Cortex of kidney (tissue), 1 donor: ENCODE data around the gene LRRC45.

Experiments
- DNase-seq: peaks from one replicate; lab custom pipeline; 2025; lab: John Stamatoyannopoulos, UW

Gene LRRC45

DNA sequence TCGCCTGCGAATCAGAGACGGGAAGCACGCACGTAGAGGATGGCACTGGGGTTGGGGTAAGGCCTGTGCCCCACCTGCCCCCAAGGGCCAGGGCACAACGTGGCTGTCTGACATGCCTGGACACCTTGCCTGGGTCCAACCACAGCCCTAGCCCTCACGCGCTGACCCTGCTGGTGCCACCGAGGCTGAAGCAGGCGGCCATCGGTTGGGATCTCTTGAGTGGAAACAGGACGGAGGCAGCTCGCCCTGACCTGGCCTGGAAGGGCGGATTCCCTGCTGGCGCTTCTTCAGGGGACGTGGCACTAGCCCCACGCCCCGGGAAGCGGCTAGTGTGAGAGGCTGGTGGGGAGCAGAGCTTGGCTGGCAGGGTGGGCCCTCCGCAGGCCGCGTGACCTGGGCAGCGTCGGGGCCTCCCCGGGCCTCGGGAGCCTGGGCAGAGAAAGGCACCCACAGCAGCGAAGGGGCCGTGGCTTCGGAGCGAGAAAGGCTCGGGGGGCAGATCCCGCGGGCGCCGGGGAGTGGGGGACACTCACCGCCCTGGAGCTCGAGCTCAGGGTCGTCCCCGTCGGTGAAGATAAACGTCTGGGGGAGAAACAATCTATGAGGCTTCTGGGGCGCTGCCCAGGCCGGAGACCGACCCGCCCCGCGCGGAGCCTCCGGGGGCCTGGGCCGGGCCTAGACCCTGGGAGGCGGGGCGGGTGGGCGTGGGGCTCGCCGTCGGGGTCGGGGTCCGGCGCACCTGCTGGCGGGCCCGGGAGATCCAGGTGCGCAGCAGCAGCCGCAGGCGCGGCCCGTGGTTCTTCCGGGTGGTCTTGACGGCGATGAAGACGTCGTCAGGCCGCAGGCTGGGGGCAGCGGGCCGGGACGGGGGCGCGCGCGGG, 27.9 kb downstream of the LRRC45 start:
- DNase-seq, result no peak

DNA sequence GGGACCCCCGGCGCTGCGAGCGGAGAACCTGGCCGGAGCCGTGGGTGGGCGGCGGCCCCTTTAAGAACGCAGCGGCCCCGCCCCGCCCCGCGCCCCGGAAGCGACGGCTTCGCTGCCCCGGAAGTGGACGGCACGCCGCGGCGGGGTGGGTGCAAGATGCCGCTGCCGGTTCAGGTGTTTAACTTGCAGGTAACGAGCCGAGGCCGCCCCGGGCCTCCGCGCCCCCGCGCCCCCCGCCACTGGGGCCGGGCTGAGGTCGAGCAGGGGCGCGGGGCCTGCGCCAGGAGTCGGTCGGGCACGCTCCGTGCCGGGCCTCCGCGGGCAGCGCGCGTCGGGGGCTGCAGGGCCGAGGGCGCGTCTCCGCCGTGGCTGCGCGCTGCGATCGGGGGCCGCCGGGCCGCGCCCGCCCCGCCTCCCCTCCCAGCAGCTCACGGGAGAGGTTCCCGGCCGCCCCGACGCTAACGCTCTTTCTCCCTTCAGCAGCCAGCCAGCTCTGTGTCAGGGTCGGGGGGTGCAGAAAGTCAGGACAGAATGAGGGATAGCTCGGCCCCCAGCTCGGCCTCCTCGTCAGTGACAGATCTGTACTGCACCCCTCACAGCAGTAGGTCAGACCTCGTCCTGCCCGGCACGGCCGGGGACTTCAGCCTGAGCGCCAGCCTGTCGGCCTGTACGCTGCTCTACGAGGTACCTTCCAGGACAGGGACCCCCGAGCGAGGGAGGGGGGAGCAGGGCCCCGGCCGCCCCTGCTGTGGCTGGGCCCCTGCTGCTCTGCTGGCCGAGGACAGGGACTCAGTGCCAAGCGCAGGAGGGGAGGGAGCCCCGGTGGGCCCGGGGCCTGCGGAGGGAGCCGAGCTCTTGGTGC, 28.9 kb downstream of the LRRC45 start, which contains the start of the genes GPS1 and RFNG:
Gene GPS1, plus strand, starts transcription at position 123 of the 862 bp plus-strand sequence. Its CDS starts 34 bp downstream, at position 157.
Gene RFNG, minus strand, starts transcription at position 36 of the 862 bp plus-strand sequence. CDS start 45 bp downstream, outside the sequence.
- no peak for DNase-seq

- DNase-seq, result no peak
Observed at GRCh38 chr17:82052638-82053059, 29.5 kb downstream of the LRRC45 start.

GRCh38 chr17:82053130-82053529, 30.0 kb downstream of the LRRC45 start:
- DNase-seq, result no peak

DNA sequence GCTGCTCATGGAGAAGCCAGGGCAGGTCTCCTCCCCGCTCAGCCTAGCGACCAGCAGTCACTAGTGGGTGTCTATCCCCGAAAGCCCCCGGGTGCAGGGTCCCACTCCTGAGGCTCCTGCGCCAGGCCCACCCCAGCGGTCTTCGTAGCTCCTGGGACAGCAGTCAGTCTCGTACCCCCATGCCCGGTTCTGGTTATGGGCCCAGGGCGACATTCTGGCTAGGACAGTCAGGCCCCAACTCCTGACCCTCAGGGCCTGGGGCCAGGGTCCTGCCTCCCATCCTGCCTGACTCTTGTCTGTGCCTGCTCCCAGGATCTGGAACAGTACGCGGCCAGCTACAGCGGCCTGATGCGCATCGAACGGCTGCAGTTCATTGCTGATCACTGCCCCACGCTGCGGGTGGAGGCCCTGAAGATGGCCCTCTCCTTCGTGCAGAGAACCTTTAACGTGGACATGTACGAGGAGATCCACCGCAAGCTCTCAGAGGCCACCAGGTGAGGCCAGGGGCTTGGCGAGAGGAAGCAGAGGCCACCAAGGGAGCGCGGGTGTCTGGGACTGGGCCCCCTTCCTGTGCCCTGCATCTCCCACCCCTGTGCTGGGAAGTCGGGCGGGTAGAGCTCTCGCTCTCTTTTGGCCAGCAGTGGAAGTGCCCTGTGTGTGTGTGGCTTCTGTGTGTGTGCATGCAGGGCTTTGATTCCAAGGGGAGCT, 30.6 kb downstream of the LRRC45 start:
- DNase-seq, result no peak

DNA sequence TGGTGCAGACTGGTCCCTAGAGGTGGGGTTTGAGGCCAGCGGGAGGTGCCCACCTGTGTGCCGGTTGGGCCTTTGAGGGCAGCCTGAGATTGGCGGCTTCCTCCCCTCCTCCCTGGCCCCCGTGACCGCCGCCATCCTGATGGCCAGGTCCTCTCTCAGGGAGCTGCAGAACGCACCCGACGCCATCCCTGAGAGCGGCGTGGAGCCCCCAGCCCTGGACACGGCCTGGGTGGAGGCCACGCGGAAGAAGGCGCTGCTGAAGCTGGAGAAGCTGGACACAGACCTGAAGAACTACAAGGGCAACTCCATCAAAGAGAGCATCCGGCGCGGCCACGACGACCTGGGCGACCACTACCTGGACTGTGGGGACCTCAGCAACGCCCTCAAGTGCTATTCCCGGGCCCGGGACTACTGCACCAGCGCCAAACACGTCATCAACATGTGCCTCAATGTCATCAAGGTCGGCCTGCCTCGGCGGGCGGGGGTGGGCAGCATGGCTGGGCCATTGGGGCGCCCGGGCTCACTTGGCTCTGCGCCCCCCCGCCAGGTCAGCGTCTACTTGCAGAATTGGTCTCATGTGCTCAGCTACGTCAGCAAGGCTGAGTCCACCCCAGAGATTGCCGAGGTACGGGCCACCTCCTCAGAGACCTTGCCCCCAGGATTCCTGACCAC, 31.4 kb downstream of the LRRC45 start:
- no peak for DNase-seq

GRCh38 chr17:82055023-82055964, 32.2 kb downstream of the LRRC45 start:
- DNase-seq, result no peak

GRCh38 chr17:82055965-82056728, 33.0 kb downstream of the LRRC45 start:
- no peak for DNase-seq

- DNase-seq, result no peak
Observed at GRCh38 chr17:82056729-82057621, 33.9 kb downstream of the LRRC45 start.

- DNase-seq, result no peak
Observed at GRCh38 chr17:82058230-82058854, 35.2 kb downstream of the LRRC45 start.

- no peak for DNase-seq
Observed at GRCh38 chr17:82058855-82059249, 35.7 kb downstream of the LRRC45 start.

DNA sequence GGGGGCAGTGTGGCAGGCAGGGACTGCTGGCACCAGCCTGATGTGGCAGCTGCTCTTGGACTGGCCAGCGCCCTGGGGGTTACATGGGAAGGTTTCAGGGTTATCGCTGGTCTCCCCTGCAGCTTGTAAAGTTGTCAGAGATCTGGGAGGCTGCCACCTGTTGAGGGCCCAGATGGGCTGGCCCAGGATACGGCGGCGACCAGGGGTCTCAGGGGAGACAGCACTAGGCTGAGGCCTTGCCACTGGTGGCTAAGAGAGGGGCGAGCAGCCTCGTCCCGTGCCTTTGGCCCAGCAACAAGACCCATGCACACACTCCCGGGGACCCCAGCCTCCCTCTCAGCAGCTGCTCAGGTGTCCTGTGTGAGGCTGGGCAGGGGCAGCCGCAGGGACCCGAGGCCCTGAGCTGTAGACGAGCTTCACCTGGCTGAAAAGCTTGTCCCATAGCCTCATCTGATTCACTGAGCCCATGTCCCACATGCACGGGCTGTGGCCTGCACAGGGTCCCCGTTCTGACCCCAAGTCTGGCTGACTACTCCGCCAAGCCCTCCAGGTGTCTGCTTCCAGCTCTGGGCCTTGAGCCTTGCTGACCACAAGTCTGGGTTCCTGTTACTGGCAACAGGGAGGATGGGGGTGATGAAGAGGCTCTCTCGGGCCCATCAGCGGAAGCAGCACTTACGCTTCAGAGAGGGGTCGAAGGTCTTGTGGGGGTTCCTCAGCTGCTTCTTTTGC, 36.3 kb downstream of the LRRC45 start:
- no peak for DNase-seq

GRCh38 chr17:82060001-82060380, 36.9 kb downstream of the LRRC45 start:
- no peak for DNase-seq

- DNase-seq, result no peak
Observed at GRCh38 chr17:82060614-82061013, 37.5 kb downstream of the LRRC45 start.

GRCh38 chr17:82061047-82061925, 38.2 kb downstream of the LRRC45 start:
- DNase-seq, result no peak
